NCI-H187 treated with DMSO at 0.1 percent for 48 hours (cell line): ENCODE results near the gene SI.
"Not testable (repeated sequence)": the region's sequence is repeated elsewhere in the genome, so short reads cannot be mapped to it uniquely, and the experiment has no call there.

Experiments used
- DNase-seq: peaks from one replicate; lab custom pipeline; 2025; lab: John Stamatoyannopoulos, UW

SI gene

GRCh38 chr3:165078293-165078692, at the start of gene SI:
Gene SI, minus strand, starts transcription at chr3:165078496. Its CDS starts 2,484 bp downstream, at chr3:165076012.
- DNase-seq = no peak

- DNase-seq = no peak
These were observed 47.5 kb upstream of the SI start for GRCh38 chr3:165125836-165126235.

GRCh38 chr3:165111401-165111800, 33.1 kb upstream of the SI start:
- no peak for DNase-seq

GRCh38 chr3:165103616-165104015, 25.3 kb upstream of the SI start:
- DNase-seq = no peak

GRCh38 chr3:165082650-165083049, 4.4 kb upstream of the SI start:
- DNase-seq = no peak

GRCh38 chr3:165081183-165081582, 2.9 kb upstream of the SI start:
- DNase-seq = no peak

GRCh38 chr3:165075695-165076094, 2.6 kb downstream of the SI start:
- no peak for DNase-seq

GRCh38 chr3:165070682-165071081, 7.6 kb downstream of the SI start:
- no peak for DNase-seq

GRCh38 chr3:165056510-165056909, 21.8 kb downstream of the SI start:
- no peak for DNase-seq

- no peak for DNase-seq
These were observed 38.1 kb downstream of the SI start for GRCh38 chr3:165040186-165040585.

- DNase-seq = no peak
These were observed 66.7 kb downstream of the SI start for GRCh38 chr3:165011557-165011956.

- DNase-seq = no peak
These were observed 93.3 kb downstream of the SI start for GRCh38 chr3:164984947-164985346.

- no peak for DNase-seq
These were observed 115.7 kb downstream of the SI start for GRCh38 chr3:164962610-164963009.

GRCh38 chr3:164952966-164953365, 125.3 kb downstream of the SI start:
- DNase-seq = no peak

GRCh38 chr3:164951403-164951802, 126.9 kb downstream of the SI start:
- DNase-seq = not testable (repeated sequence)

GRCh38 chr3:164940745-164941144, 137.6 kb downstream of the SI start:
- DNase-seq = no peak

- DNase-seq = no peak
These were observed 148.7 kb downstream of the SI start for GRCh38 chr3:164929642-164930041.
